GM12873 (cell line): ENCODE results near the gene ANXA9.

Experiments used
- CTCF ChIP-seq: IDR thresholded peaks from 2 replicates; pipeline ENCODE4 v1.5.1; 2012; ENCODE audit warnings: low read depth, mild to moderate bottlenecking, moderate library complexity, low read length, control low read depth; ENCODE audit not compliant: insufficient read depth; ENCODE audit errors: missing control alignments

The ANXA9 gene

GRCh38 chr1:151037032-151037431 is 54.9 kb downstream of the ANXA9 start:
- no peak for TF ChIP-seq CTCF

DNA sequence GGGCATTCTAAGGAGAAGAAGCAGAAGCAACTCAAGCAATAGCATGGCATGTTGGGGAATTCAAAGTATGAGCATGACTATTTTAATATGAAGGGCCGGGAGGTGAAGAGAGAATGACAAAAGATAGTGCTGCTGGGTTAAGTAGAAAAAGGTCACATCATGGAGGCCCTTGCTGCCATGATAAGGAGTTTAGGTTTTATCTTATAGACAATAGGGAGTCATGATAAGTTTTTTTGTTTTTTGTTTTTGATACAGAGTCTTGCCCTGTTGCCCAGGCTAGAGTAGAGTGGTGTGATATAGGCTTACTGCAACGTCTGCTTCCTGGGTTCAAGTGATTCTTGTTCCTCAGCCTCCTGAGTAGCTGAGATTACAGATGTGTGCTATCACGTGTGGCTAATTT is 57.4 kb downstream of the ANXA9 start:
- no peak for TF ChIP-seq CTCF

DNA sequence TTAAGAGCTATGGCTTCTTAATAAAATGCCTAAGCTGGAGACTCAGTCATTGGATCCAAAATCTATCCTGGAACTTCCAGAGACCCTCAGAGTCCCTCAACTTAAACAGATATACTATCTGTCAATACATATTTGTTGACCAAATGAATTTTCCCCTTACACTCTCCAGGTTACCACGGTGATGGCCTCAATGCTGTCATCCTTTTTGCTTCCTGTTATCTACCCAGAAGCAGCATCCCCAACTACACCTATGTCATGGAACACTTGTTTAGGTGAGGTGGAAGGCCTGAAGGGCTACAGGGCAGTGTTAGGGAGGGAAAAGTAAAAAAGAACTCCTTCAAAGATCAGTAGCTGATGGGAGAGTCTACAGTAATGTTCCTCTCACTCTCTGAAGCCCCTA is 61.1 kb downstream of the ANXA9 start:
- no peak for TF ChIP-seq CTCF
